COLO829 (cell line): ENCODE measurements around the gene FGF18.

Experiments
- DNase-seq: peaks from one replicate; pipeline ENCODE4 v3.0.0; 2012; ENCODE audit warnings: low spot score

FGF18 gene

GRCh38 chr5:171442287-171443042 lies 23.0 kb downstream of the FGF18 start:
- no peak for DNase-seq

GRCh38 chr5:171444582-171444981 lies 25.1 kb downstream of the FGF18 start:
- DNase-seq = no peak

- no peak for DNase-seq
These were observed 26.4 kb downstream of the FGF18 start for GRCh38 chr5:171445644-171446516.

- DNase-seq = no peak
These were observed 27.8 kb downstream of the FGF18 start for GRCh38 chr5:171447226-171447625.

GRCh38 chr5:171449426-171449825 lies 30.0 kb downstream of the FGF18 start:
- DNase-seq = no peak

- no peak for DNase-seq
These were observed 31.2 kb downstream of the FGF18 start for GRCh38 chr5:171450423-171451331.

- DNase-seq = no peak
These were observed 32.0 kb downstream of the FGF18 start for GRCh38 chr5:171451421-171451820.

GRCh38 chr5:171453056-171453725 lies 33.7 kb downstream of the FGF18 start:
- DNase-seq = no peak

GRCh38 chr5:171453988-171454387 lies 34.5 kb downstream of the FGF18 start:
- no peak for DNase-seq

- no peak for DNase-seq
These were observed 35.1 kb downstream of the FGF18 start for GRCh38 chr5:171454549-171454948.

GRCh38 chr5:171455522-171455921 lies 36.1 kb downstream of the FGF18 start:
- DNase-seq = no peak

GRCh38 chr5:171457208-171457981 lies 37.9 kb downstream of the FGF18 start:
- DNase-seq = no peak

GRCh38 chr5:171459839-171460238 lies 40.4 kb downstream of the FGF18 start:
- no peak for DNase-seq

GRCh38 chr5:171462136-171462927 lies 42.9 kb downstream of the FGF18 start:
- no peak for DNase-seq

GRCh38 chr5:171462928-171463861 lies 43.7 kb downstream of the FGF18 start:
- no peak for DNase-seq

GRCh38 chr5:171463862-171464229 lies 44.4 kb downstream of the FGF18 start:
- no peak for DNase-seq

GRCh38 chr5:171464829-171465228 lies 45.4 kb downstream of the FGF18 start:
- no peak for DNase-seq

GRCh38 chr5:171467107-171467506 lies 47.7 kb downstream of the FGF18 start:
- no peak for DNase-seq

GRCh38 chr5:171469326-171469725 lies 49.9 kb downstream of the FGF18 start:
- DNase-seq = no peak
